ENCODE data around the gene RALGAPA2.
"Not testable (repeated sequence)": the region's sequence is repeated elsewhere in the genome, so short reads cannot be mapped to it uniquely, and the experiment has no call there.

The RALGAPA2 gene

GRCh38 chr20:20362774-20363433 lies 349.5 kb downstream of the RALGAPA2 start:
- DNase-seq, result peak; percentile 72

GRCh38 chr20:20360464-20360863 lies 352.0 kb downstream of the RALGAPA2 start:
- peak; percentile 46 for DNase-seq

DNA sequence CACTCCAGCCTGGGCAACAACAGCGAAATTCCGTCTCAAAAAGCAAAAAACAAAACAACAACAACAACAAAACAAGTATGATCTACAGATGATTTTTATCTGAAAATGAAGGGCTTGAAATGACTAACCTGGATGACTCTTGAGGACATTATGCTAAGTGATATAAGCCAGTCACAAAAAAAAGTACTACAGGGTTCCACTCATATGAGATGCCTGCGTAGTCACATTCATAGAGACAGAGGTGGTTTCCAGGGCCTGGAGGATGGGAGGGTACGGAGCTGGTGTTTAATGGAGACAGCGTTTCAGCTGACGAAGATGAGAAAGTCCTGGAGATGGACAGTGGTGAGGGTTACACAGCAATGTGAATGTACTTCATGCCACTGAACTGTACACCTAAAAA lies 352.8 kb downstream of the RALGAPA2 start:
- no peak for DNase-seq

GRCh38 chr20:20358801-20359200 lies 353.6 kb downstream of the RALGAPA2 start:
- DNase-seq, result no peak

DNA sequence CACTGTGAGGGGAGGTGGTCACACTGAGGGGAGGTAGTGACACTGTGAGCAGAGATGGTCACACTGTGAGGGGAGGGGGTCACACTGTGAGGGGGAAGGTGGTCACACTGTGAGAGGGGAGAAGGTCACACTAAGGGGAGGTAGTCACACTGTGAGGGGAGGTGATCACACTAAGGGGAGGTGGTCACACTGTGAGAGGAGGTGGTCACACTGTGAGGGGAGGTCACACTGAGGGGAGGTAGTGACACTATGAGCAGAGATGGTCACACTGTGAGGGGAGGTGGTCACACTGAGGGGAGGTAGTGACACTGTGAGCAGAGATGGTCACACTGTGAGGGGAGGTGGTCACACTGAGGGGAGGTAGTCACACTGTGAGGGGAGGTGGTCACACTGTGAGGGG lies 356.9 kb downstream of the RALGAPA2 start:
- not testable (repeated sequence) for DNase-seq

- DNase-seq, result no peak
These were observed 358.9 kb downstream of the RALGAPA2 start for GRCh38 chr20:20353576-20353975.

GRCh38 chr20:20344476-20344875 lies 368.0 kb downstream of the RALGAPA2 start:
- no peak for DNase-seq

DNA sequence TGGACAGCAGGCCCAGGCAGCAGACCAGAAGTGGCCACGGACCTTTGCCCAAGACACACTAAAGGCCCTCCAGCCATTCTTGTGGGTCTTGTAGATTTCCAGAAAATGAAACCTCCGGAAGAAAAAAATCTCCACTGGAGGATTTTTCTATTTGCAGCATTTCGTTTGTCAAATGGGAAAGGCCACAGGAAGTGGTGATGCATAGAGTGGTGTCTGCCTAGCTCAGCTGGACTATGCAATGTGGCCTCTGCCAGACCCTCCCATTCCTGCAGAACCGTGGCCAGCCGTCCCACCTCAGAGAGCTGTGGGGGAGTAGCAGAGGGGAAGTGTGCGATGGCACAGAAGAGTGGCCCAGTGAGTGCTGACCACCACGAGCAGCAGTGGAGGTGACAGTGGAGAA lies 368.5 kb downstream of the RALGAPA2 start:
- DNase-seq, result no peak
